BE2C (cell line): ENCODE results near the gene PSMD11.
"Not testable (repeated sequence)": the region's sequence is repeated elsewhere in the genome, so short reads cannot be mapped to it uniquely, and the experiment has no call there.

Experiments
- DNase-seq: peaks from one replicate; pipeline ENCODE4 v3.0.0-alpha.2; 2020
- H3K27me3 ChIP-seq: fragments of 250-450 bp; sonication (Bioruptor Pico); 2 replicates; pipeline ENCODE4 v1.5.1; 2020; ENCODE audit warnings: mild to moderate bottlenecking
- H3K36me3 ChIP-seq: fragments of 250-450 bp; sonication (Bioruptor Pico); 2 replicates; pipeline ENCODE4 v1.5.1; 2020; ENCODE audit warnings: mild to moderate bottlenecking
- H3K4me1 ChIP-seq: fragments of 250-450 bp; sonication (Bioruptor Pico); 2 replicates; pipeline ENCODE4 v1.5.1; 2020
- H3K4me3 ChIP-seq: 2 replicates; pipeline ENCODE4 v1.5.1; 2011; ENCODE audit warnings: low read depth, low read length
- H3K9me3 ChIP-seq: fragments of 250-450 bp; sonication (Bioruptor Pico); 2 replicates; pipeline ENCODE4 v1.5.1; 2020
- CTCF ChIP-seq: IDR thresholded peaks from 2 replicates; pipeline ENCODE4 v1.5.1; 2012; ENCODE audit warnings: mild to moderate bottlenecking, low read depth, low read length

PSMD11 gene

GRCh38 chr17:32520104-32520701, 75.9 kb downstream of the PSMD11 start:
- H3K36me3 ChIP-seq = no peaks in the 10 kb centered on the region
- H3K27me3 ChIP-seq = no peaks in the 10 kb centered on the region
- no peak for DNase-seq
- TF ChIP-seq CTCF = no peak
- no peak overlapping the region; the same call in 1 of the 2 replicates for H3K4me3 ChIP-seq
- H3K9me3 ChIP-seq = no peaks in the 10 kb centered on the region
- no peaks in the 10 kb centered on the region for H3K4me1 ChIP-seq

- Histone ChIP-seq H3K4me3 (no peak overlapping the region), H3K9me3 (no peaks in the 10 kb centered on the region), H3K27me3 (no peaks in the 10 kb centered on the region), H3K4me1 (no peaks in the 10 kb centered on the region), H3K36me3 (no peaks in the 10 kb centered on the region)
- DNase-seq = no peak
- TF ChIP-seq CTCF = no peak
Measured at GRCh38 chr17:32520737-32521404, 76.6 kb downstream of the PSMD11 start.

GRCh38 chr17:32523017-32523680, 78.8 kb downstream of the PSMD11 start:
- no peaks in the 10 kb centered on the region for H3K4me1 ChIP-seq

GRCh38 chr17:32523827-32524552, 79.7 kb downstream of the PSMD11 start:
- TF ChIP-seq CTCF = no peak
- no peak for DNase-seq
- no peaks in the 10 kb centered on the region for H3K27me3 ChIP-seq
- no peaks in the 10 kb centered on the region for H3K4me1 ChIP-seq
- H3K4me3 ChIP-seq = no peak overlapping the region
- H3K36me3 ChIP-seq = no peaks in the 10 kb centered on the region
- H3K9me3 ChIP-seq = no peaks in the 10 kb centered on the region

More at GRCh38 chr17:32523017-32523680, 78.8 kb downstream of the PSMD11 start:
- DNase-seq = no peak
- TF ChIP-seq CTCF = no peak
- H3K27me3 ChIP-seq = no peaks in the 10 kb centered on the region
- no peak overlapping the region for H3K4me3 ChIP-seq
- no peaks in the 10 kb centered on the region for H3K9me3 ChIP-seq
- H3K36me3 ChIP-seq = no peaks in the 10 kb centered on the region

- not testable (repeated sequence) for H3K27me3 ChIP-seq, H3K36me3 ChIP-seq, DNase-seq, H3K4me3 ChIP-seq, H3K4me1 ChIP-seq, H3K9me3 ChIP-seq
Measured at GRCh38 chr17:32524553-32524880, 80.2 kb downstream of the PSMD11 start.

- no peak for DNase-seq
- H3K27me3 ChIP-seq = no peaks in the 10 kb centered on the region
- no peaks in the 10 kb centered on the region for H3K36me3 ChIP-seq
- no peaks in the 10 kb centered on the region for H3K9me3 ChIP-seq
- no peak for TF ChIP-seq CTCF
- H3K4me1 ChIP-seq = no peaks in the 10 kb centered on the region
- no peak overlapping the region for H3K4me3 ChIP-seq
Measured at GRCh38 chr17:32525122-32525521, 80.8 kb downstream of the PSMD11 start.
